HG02759 (cell line): Measurements from ENCODE around the gene VN1R4.
"Not testable (repeated sequence)": the region's sequence is repeated elsewhere in the genome, so short reads cannot be mapped to it uniquely, and the experiment has no call there.

ENCODE experiments used
- ATAC-seq: cut with Tn5 transposase; IDR thresholded peaks from one replicate; pipeline ENCODE4 v1.9.1; 2021; ENCODE audit warnings: mild to moderate bottlenecking, moderate library complexity; ENCODE audit not compliant: unreplicated experiment

Gene VN1R4, protein sequence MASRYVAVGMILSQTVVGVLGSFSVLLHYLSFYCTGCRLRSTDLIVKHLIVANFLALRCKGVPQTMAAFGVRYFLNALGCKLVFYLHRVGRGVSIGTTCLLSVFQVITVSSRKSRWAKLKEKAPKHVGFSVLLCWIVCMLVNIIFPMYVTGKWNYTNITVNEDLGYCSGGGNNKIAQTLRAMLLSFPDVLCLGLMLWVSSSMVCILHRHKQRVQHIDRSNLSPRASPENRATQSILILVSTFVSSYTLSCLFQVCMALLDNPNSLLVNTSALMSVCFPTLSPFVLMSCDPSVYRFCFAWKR

DNA sequence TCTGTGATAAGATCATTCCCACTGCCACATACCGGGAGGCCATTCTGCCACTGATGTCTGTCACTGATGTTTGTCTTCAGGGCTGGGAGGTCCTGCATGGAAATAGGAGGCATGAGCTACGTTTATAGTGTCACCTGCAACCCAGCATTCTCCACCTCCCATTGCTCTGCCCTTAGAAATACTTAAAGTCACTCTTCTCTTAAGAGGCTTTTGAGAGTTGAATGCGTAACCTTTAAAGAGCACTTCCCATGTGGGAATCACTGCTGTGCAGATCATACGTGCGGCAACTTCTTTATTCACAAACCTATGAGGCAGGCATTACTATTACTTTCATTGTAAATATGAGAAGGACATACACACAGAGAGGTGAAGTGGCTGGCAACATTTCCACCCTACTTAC, at the start of gene VN1R4:
Gene VN1R4, minus strand, starts transcription at position 101 of the 400 bp plus-strand sequence. Its CDS starts 58 bp downstream, at position 43.
- ATAC-seq: not testable (repeated sequence)

DNA sequence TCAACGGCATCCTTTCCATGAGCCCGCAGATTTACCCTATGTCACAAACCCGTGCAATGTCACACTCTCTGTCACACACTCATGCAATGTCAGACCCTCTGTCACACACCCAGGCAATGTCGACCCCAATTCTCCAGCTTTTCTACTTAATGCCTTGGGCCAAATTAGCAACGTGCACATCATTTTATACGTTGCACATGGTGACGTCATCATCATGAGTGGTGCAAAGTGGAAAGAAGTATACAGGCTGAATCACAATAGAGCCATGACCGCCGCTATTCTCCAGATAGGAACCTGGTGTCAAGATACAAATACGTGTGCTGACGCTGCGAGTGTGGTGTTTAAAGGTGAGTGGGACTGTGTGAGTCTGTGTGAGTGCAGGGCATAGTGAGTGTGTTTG, 44.4 kb upstream of the VN1R4 start:
- ATAC-seq: no peak

DNA sequence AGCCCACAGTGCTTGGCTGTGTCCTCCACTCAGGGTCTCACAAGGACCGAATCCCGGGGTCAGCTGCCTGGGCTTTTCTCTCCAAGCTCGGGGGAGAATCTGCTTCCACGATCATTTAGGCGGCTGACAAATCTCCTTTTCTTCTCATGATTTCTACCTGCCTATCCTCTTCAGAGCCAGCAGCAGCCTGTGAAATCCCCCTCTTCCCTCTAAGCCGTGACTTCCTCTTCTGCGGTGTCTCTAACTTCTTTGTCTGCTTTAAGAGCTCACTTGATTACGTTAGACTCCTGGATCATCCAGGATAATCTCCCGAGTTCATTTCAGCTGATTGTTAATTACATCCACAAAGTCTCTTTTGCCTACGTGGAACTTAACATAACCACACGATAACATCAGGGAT, 43.5 kb upstream of the VN1R4 start:
- ATAC-seq: no peak

DNA sequence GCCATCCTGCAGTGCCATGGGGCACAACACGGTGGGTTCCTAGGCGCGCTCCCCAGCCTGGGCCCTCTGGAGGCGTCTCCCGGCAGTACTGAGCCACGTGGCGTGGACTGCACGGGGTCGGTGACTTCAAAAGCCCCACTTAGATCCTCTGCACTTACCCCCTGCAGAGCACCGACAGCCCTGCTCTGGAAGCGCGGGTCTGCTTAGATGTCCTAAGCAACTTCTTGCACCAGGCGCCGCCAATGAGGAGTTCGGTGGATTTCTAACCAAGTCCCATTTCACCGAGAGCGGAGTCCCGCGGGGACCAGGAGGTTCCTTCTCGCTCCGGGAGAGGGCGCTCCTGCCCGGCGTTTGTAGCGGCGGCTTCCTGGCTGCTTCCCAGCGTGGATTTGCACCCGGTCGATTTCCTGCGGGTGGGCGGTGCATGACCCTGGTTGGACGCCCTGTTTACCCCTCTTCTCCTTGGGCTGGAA, 40.9 kb upstream of the VN1R4 start:
- no peak for ATAC-seq

DNA sequence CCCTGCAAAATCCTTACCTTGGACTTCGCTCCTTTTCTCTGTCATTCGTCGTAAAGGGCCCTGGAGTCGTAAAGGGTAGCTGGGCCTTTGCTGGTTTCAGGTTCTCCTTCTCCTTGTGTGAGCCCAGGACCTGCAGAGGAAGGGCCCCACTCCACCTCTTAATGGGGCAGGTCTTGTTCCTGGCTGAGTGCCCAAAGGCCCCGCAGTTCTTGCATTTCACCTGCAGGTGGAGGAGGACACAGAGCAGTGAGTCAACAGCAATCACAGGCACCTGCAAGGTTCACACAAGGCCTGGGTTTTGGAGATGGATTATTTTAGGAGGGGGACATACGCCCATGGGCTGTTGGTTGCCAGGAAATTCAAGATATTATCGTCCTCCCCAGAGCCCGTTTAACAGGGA, 33.8 kb upstream of the VN1R4 start:
- not testable (repeated sequence) for ATAC-seq

DNA sequence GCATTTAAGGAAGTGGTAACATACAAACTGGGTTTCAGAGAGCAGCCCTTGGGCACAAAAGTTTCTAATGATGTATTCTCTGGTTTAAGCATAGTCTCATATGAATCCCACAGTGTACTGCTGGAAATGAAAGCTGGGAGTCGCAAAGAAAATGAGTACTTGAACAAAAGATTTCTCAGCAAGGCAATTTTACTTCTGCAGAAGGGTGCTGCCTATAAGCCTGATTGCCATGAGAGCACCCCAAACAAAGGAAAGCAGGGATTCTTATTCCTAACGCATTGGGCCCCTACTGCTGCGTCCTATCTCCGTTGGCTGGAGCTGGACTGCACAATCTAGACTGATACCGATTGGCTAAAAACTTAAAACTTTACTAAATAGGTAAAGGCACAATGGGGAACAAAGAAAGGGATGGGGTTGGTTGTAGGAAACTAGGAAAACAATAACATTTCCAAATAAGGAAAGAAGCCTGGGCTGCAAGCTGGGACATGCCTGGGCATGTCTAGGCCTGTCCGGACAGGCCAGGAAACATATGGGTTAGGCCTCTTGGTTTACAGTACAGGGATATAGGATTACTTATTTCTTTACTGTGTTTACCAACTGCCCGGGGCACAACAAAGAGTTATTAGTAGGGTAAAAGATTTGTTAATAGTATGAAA, 27.4 kb upstream of the VN1R4 start:
- ATAC-seq: no peak

DNA sequence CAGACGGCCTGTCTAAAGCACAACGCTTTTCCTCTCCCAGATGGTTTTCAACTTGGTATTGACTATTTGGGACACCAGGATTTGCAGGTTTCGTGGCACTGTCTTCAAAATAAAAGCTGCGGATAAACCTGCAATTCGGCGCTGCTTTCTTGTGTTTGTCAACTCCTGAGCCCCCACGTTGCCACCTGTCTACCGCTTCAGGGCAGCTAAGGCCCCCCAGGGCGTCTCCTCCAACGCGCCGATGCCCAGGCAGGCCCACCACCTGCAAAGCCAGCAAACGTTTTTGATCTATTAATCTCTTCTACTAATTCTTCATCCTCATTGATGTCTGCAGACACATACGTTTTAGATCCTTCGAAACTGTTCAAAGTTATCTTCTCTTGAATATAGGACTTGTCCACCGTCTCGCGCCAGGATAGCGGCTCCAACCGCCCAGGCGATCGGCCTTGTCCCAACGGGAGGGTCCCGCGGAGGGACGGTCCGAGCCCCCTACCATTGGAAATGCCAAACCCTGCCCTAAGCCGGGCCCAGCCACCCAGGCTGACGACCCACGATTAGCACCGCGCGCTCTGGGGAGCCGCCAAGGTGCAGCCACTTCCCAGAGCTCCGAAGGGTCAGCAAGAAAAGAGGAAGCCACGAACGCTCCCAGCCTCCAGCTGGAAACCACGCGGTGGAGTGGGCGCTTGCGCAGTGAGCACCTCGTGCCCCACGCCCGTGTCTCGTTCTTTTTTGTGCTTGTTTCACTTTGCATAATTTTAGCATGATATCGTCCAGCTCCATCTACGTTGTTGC, 23.4 kb upstream of the VN1R4 start:
- ATAC-seq: no peak

DNA sequence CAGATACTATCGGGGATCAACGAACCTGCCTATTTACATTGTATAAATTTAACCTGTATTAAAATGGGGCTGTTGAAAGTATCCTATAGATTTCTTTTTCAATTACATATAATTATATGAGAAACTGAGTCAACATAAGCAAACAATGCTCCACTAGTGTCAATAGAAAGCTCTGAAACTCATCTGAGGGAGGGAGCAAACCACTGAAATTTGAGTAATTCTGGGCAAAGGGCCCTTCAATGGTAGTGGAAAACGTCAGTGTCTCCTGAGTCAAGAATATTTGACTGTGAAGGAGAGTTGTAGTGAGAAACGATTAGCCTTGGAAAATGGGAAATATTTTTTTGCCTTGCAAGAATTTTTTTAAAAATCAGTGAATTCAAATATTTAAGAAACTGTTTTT, 17.6 kb upstream of the VN1R4 start:
- no peak for ATAC-seq

DNA sequence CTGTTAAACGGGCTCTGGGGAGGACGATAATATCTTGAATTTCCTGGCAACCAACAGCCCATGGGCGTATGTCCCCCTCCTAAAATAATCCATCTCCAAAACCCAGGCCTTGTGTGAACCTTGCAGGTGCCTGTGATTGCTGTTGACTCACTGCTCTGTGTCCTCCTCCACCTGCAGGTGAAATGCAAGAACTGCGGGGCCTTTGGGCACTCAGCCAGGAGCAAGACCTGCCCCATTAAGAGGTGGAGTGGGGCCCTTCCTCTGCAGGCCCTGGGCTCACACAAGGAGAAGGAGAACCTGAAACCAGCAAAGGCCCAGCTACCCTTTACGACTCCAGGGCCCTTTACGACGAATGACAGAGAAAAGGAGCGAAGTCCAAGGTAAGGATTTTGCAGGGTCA, 14.4 kb upstream of the VN1R4 start:
- ATAC-seq: not testable (repeated sequence)

DNA sequence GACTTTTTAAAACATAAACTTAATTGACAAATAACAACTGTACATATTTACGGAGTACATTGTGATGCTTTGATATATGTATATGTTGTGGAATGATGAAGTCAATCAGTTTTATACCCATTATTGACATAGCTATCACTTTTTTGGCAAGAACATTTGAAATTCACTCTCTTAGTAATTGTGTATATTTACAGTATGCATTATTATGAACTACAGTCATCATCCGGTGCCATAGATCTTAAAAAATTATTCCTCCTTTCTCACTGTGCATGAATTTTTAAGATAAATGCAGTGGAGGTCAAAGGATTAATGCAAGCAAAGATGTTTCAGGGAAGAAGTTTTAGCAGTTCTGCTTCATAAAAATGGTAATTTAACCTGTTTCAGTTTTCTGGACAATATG, 8.0 kb upstream of the VN1R4 start:
- ATAC-seq: no peak

DNA sequence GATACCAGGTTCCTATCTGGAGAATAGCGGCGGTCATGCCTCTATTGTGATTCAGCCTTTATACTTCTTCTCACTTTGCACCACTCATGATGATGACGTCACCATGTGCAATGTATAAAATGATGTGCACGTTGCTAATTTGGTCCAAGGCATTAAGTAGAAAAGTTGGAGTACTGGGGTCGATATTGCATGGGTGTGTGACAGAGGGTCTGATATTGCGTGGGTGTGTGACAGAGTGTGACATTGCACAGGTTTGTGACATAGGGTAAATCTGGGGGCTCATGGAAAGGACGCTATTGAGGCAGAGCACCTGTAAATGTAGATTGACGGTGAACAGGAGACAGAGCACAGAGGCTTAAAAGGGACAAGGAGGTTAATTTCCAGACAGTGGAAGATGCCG, 4.5 kb upstream of the VN1R4 start:
- ATAC-seq: no peak

DNA sequence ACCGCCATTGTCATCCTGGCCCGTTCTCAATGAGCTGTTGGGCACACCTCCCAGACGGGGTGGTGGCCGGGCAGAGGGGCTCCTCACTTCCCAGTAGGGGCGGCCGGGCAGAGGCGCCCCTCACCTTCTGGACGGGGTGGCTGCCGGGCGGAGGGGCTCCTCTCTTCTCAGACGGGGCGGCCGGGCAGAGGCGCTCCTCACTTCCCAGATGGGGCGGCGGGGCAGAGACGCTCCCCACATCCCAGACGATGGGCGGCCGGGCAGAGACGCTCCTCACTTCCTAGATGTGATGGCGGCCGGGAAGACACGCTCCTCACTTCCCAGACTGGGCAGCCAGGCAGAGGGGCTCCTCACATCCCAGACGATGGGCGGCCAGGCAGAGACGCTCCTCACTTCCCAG, 2.3 kb upstream of the VN1R4 start:
- not testable (repeated sequence) for ATAC-seq

DNA sequence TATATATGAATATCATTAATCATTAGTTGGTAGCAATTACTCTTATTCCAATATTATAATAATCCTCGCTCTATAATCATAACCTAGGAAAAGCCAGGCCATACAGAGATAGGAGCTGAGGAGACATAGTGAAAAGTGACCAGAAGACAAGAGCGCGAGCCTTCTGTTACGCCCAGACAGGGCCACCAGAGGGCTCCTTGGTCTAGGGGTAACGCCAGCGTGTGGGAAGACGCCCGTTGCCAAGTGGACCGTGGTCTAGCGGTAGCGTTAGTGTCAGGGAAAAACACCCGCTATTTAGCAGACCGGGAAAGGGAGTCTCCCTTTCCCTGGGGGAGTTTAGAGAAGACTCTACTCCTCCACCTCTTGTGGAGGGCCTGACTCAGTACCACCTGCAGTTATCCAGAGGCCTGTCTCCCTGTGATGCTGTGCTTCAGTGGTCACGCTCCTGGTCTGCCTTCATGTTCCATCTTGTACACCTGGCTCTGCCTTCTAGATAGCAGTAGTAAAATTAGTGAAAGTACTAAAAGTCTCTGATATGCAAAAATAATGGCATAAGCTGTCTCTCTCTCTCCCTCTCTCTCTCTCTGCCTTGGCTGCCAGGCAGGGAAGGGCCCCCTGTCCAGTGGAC, 9.7 kb downstream of the VN1R4 start, which contains the start of gene VN1R2:
Gene VN1R2, plus strand, starts transcription at position 578 of the 628 bp plus-strand sequence. CDS start 84 bp downstream, outside the sequence.
- ATAC-seq: not testable (repeated sequence)

DNA sequence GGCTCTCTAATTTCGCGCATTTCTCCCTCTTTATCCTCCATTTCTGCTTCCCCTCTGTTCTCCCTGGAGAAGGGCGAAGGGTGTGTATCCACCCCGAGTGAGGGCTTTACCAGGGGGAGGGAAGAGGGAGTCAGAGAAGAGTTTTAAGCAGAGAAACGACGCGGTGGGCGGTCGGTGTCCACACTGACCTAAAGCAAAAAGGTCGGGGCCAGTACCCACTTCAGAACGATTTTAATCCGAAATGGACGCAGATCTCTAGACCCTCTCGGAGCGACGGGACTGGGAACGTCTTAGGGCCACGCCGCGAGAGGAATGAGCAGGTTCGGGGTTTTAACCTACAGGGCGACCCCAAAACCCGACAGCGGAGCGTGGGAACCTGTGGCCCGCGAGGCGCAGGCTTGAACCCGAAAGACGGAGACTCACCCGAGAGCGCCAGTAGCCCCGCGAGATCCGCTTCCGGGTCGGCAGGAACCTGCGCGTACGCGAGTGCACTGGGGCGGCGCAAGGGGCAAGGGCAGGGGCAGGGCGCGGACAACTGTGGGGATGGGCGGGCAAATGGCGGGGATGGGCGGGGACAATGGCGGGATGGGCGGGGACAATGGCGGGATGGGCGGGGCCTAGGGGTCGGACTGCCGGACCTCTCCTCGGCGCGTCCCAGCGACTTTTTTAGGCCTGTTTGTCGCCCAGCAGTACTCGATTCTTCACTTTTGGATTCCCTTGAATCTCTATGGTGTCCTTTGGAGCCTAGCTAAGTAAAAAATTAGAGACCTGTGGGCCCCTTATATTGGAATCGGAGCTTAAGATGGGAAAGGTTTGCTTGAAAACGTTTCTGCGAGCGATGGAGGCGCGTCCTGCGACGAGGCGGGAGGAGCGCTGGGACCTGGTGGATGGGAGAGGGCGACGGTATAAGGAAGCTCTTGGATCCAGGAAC, 12.8 kb downstream of the VN1R4 start, which contains the start of gene ZNF677:
Gene ZNF677, minus strand, starts transcription at position 463 of the 931 bp plus-strand sequence. CDS start 3,323 bp downstream, outside the sequence.
- ATAC-seq: no peak

DNA sequence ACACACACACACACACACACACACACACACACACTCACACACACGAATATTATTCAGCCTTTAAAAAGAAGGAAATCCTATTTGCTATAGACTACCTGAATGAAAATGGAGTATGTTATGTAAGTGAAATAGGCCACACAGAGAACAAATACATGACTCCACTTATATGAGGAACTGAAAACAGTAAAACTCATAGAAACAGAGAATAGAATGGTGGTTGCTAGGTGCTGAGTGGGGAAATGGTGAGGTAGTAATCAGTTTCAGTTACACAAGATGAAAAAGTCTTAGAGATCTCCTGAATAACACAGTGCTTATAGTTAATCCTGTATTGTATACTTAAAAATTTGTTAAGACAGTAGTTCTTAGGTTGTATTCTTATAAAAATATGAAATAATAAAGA, 21.0 kb downstream of the VN1R4 start:
- no peak for ATAC-seq

DNA sequence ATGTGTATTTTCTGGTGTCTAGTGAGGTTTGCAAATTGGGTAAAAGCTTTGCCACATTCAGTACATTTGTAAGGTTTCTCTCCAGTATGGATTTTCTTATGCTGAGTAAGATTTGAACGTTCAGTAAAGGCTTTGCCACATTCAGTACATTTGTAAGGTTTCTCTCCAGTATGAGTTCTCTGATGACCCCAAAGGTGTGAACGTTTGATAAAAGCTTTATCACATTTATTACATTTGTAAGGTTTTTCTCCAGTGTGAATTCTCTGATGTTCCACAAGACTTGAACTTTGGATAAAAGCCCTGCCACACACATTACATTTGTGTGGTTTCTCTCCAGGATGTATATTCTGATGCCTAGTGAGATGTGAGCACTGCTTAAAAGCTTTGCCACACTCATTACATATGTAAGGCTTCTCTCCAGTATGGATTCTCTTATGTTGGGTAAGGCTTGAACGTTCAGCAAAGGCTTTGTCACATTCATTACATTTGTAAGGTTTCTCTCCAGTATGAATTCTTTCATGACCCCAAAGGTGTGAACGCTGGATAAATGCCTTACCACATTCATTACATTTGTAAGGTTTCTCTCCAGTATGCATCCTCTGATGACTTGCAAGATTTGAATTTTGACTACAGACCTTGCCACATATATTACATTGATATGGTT, 30.3 kb downstream of the VN1R4 start:
- ATAC-seq: no peak

DNA sequence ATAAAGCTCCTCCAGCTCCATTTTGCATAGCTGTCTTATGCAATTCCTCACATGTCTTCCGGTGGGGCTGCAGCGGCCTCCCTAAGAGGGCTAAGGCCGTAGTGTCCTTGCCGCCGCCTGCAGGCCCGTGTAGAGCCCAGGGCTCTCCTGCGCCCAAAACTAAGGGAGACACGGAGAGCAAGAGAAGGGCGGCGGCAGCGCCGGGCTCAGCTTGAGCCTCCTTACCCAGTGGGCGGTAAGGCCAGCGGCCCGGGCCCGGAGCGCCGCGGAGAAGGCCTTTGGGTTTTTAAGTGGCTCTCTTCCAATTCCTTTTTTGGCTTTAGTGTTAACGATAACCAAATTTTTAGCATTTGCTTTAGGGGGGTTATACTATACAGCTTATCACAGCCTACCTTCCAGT, 42.9 kb downstream of the VN1R4 start:
- ATAC-seq: no peak

DNA sequence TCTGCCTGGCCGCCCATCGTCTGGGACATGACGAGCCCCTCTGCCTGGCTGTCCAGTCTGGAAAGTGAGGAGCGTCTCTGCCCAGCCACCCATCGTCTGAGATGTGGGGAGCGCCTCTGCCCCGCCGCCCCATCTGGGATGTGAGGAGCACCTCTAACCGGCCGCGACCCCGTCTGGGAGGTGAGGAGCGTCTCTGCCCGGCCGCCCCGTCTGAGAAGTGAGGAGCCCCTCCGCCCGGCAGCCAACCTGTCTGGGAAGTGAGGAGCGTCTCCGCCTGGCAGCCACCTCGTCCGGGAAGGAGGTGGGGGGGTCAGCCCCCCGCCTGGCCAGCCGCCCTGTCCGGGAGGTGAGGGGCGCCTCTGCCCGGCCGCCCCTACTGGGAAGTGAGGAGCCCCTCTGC, 44.8 kb downstream of the VN1R4 start:
- ATAC-seq: not testable (repeated sequence)
